ENCODE data around the gene PSTPIP2.

DNA sequence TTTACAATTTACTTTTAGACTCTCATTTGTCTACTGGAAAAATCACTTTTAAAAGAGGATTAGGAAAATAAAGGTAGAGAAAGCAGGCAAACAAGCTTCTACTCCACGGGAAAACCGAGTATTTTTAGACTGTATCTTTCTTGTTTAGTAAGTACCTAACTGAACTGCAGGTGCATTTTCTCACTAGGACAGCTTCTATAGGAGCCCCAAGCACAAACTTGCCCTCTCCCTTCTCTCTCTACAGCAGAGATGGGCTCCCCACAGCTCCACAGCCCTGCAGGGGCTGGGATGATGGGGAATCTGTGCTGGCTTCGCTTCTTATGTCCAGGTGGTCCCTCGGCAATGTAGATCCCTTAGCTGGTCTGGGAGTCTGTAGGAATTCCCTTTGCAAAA lies 16.2 kb downstream of the PSTPIP2 start:
- TF ChIP-seq, protein P1, sequence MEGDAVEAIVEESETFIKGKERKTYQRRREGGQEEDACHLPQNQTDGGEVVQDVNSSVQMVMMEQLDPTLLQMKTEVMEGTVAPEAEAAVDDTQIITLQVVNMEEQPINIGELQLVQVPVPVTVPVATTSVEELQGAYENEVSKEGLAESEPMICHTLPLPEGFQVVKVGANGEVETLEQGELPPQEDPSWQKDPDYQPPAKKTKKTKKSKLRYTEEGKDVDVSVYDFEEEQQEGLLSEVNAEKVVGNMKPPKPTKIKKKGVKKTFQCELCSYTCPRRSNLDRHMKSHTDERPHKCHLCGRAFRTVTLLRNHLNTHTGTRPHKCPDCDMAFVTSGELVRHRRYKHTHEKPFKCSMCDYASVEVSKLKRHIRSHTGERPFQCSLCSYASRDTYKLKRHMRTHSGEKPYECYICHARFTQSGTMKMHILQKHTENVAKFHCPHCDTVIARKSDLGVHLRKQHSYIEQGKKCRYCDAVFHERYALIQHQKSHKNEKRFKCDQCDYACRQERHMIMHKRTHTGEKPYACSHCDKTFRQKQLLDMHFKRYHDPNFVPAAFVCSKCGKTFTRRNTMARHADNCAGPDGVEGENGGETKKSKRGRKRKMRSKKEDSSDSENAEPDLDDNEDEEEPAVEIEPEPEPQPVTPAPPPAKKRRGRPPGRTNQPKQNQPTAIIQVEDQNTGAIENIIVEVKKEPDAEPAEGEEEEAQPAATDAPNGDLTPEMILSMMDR (IDR thresholded peaks at IDR 0.05; ENCODE audit: low read depth, low read length), result no peak
- TF ChIP-seq EZH2phosphoT487 (IDR thresholded peaks at IDR 0.05; ENCODE audit: low read depth), result no peak
